Stomach (tissue), 4 donors: ENCODE data around the gene MAPT.

Experiments
- CTCF ChIP-seq, 7 experiments: fragments of 450-650 bp in 4 of 7; fragments of 200-600 bp in 3 of 7; sonication (generic) in 3 of 7; IDR thresholded peaks; one replicate each; pipeline ENCODE4 v1.5.1; 2016 to 2019; ENCODE audit warnings: antibody characterized with exemption in 7 of 7, control low read depth in 2 of 7, mild to moderate bottlenecking in 1 of 7
- EP300 ChIP-seq: sonication (generic); formaldehyde crosslinking; IDR thresholded peaks from one replicate; pipeline ENCODE4 v1.6.1; 2017; ENCODE audit warnings: antibody characterized with exemption
- POLR2A ChIP-seq, 4 donors: fragments of 450-650 bp; IDR thresholded peaks; one replicate each; pipeline ENCODE4 v1.6.1; 2016; ENCODE audit warnings: antibody characterized with exemption in 4 of 4, control low read depth in 2 of 4, mild to moderate bottlenecking in 1 of 4, moderate library complexity in 1 of 4

GRCh38 chr17:45929344-45929743, 35.0 kb downstream of the MAPT start:
- TF ChIP-seq POLR2A (IDR thresholded peaks at IDR 0.05) (no peak), CTCF (IDR thresholded peaks at IDR 0.05) (no peak), EP300 (no peak)
